ENCODE measurements around the gene SMAD6.

DNA sequence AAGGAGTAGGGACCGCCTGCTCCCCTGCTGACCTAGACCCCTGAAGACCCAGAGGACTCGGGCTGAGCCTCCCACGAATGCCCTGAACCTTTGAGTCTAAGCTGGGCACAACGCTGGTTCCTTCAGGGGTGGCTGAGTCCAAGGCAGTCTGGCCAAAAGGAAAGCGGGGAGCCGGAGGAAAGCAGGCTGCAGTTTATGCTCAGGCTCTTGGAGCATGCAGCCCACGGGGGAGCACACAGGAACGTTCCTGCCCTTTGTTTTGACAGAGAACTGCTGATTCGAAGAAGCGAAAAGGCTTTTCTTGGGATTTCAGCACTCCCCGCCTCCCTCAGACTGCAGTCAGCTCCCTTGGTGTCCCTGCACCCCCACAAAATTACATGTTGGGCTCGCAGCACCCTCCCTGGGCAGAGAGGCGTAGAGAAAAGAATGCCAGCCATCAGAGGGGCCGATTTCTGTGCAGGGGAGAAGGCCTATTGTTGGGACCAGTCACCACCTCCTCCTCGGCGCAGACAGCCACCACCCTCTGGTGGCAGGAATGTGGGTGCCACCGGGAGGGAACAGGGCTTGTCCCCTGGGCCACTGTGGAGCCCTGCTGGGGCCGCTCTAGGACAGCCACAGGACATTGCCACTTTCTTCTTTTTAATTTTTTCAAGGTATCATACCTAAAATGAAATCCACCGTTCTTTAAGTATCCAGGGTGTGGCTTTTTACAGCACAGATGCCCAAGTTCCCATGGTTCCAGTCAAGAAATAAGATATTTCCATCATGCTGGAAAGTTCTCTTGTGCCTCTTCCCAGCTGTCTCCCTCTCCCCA lies 72.2 kb downstream of the SMAD6 start:
- peak; percentile 79 for TF ChIP-seq YY1 (IDR thresholded peaks at IDR 0.05; ENCODE audit: extremely low read depth, insufficient replicate concordance, low read depth, low read length)
- TF ChIP-seq, protein P1, sequence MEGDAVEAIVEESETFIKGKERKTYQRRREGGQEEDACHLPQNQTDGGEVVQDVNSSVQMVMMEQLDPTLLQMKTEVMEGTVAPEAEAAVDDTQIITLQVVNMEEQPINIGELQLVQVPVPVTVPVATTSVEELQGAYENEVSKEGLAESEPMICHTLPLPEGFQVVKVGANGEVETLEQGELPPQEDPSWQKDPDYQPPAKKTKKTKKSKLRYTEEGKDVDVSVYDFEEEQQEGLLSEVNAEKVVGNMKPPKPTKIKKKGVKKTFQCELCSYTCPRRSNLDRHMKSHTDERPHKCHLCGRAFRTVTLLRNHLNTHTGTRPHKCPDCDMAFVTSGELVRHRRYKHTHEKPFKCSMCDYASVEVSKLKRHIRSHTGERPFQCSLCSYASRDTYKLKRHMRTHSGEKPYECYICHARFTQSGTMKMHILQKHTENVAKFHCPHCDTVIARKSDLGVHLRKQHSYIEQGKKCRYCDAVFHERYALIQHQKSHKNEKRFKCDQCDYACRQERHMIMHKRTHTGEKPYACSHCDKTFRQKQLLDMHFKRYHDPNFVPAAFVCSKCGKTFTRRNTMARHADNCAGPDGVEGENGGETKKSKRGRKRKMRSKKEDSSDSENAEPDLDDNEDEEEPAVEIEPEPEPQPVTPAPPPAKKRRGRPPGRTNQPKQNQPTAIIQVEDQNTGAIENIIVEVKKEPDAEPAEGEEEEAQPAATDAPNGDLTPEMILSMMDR (IDR thresholded peaks at IDR 0.05 in 2 of 3, conservative IDR thresholded peaks at IDR 0.05 in 1 of 3; ENCODE audit: borderline replicate concordance in 1 of 3, insufficient read depth in 1 of 3, low read depth in 2 of 3, low read length in 2 of 3), result peak; percentile 98 to 99 (median 99)
- TF ChIP-seq EZH2 (IDR thresholded peaks at IDR 0.05), result no peak
- TF ChIP-seq TCF7L2 (IDR thresholded peaks at IDR 0.05; ENCODE audit: borderline replicate concordance, extremely low read depth, insufficient read depth, insufficient read length), result peak; percentile 47
- TF ChIP-seq RAD21 (IDR thresholded peaks at IDR 0.05; ENCODE audit: low read depth), result peak; percentile 100
- TF ChIP-seq EGR1 (IDR thresholded peaks at IDR 0.05; ENCODE audit: low read depth), result no peak

Measured in HCT116 (cell line).